AG08395 (cell line): ENCODE measurements around the gene SOX18.

Source experiments
- DNase-seq: peaks from one replicate; pipeline ENCODE4 v3.0.0; 2012; ENCODE audit warnings: mixed read lengths, low spot score

Gene SOX18

GRCh38 chr20:64037498-64038213 lies 11.8 kb downstream of the SOX18 start:
- DNase-seq: no peak

- DNase-seq: no peak
Measured at GRCh38 chr20:64037199-64037497, 12.3 kb downstream of the SOX18 start.

GRCh38 chr20:64036346-64037198 lies 12.9 kb downstream of the SOX18 start:
- no peak for DNase-seq

- DNase-seq: no peak
Measured at GRCh38 chr20:64035933-64036345, 13.5 kb downstream of the SOX18 start, which contains the start of gene C20orf204. C20orf204 (plus strand) TSS chr20:64036182; CDS start chr20:64036324, 142 bp downstream.

GRCh38 chr20:64035066-64035932 lies 14.1 kb downstream of the SOX18 start:
- DNase-seq: no peak

GRCh38 chr20:64033981-64034493 lies 15.4 kb downstream of the SOX18 start:
- no peak for DNase-seq

- DNase-seq: no peak
Measured at GRCh38 chr20:64032706-64033624, 16.5 kb downstream of the SOX18 start.

GRCh38 chr20:64031822-64032314 lies 17.6 kb downstream of the SOX18 start:
- DNase-seq: no peak

- DNase-seq: no peak
Measured at GRCh38 chr20:64030371-64031134, 18.9 kb downstream of the SOX18 start.

- no peak for DNase-seq
Measured at GRCh38 chr20:64029293-64030117, 19.9 kb downstream of the SOX18 start.

- no peak for DNase-seq
Measured at GRCh38 chr20:64027981-64028685, 21.3 kb downstream of the SOX18 start.

GRCh38 chr20:64025826-64026412 lies 23.5 kb downstream of the SOX18 start:
- no peak for DNase-seq

- no peak for DNase-seq
Measured at GRCh38 chr20:64025101-64025825, 24.2 kb downstream of the SOX18 start.

- DNase-seq: no peak
Measured at GRCh38 chr20:64024141-64024990, 25.1 kb downstream of the SOX18 start.

GRCh38 chr20:64023361-64024140 lies 25.9 kb downstream of the SOX18 start:
- no peak for DNase-seq
